HEK293 (cell line): ENCODE results near the gene SLK.

Experiments
- KLF16 ChIP-seq: fragments of 450-650 bp; formaldehyde crosslinking; IDR thresholded peaks from 2 replicates; pipeline ENCODE4 v1.5.1; 2017; ENCODE audit warnings: missing biosample characterization, missing genetic modification characterization
- KLF8 ChIP-seq: fragments of 450-650 bp; formaldehyde crosslinking; IDR thresholded peaks from 2 replicates; pipeline ENCODE4 v1.5.1; 2016; ENCODE audit warnings: missing biosample characterization, missing genetic modification characterization
- RBAK ChIP-seq: fragments of 450-650 bp; formaldehyde crosslinking; IDR thresholded peaks from 2 replicates; pipeline ENCODE4 v1.5.1; 2016; ENCODE audit warnings: missing biosample characterization, missing genetic modification characterization
- ZFP37 ChIP-seq: fragments of 450-650 bp; formaldehyde crosslinking; IDR thresholded peaks from 2 replicates; pipeline ENCODE4 v1.5.1; 2016; ENCODE audit warnings: missing biosample characterization, missing genetic modification characterization
- ZIC2 ChIP-seq: fragments of 450-650 bp; formaldehyde crosslinking; IDR thresholded peaks from 2 replicates; pipeline ENCODE4 v1.5.1; 2016; ENCODE audit warnings: missing biosample characterization, missing genetic modification characterization
- ZNF221 ChIP-seq: fragments of 450-650 bp; formaldehyde crosslinking; IDR thresholded peaks from 2 replicates; pipeline ENCODE4 v1.5.1; 2017; ENCODE audit warnings: missing biosample characterization, missing genetic modification characterization, borderline replicate concordance
- ZNF248 ChIP-seq: fragments of 450-650 bp; formaldehyde crosslinking; IDR thresholded peaks from 2 replicates; pipeline ENCODE4 v1.5.1; 2017; ENCODE audit warnings: missing biosample characterization, missing genetic modification characterization
- ZNF404 ChIP-seq: fragments of 450-650 bp; formaldehyde crosslinking; IDR thresholded peaks from 2 replicates; pipeline ENCODE4 v1.5.1; 2017; ENCODE audit warnings: missing biosample characterization, missing genetic modification characterization
- ZNF571 ChIP-seq: fragments of 450-650 bp; formaldehyde crosslinking; IDR thresholded peaks from 2 replicates; pipeline ENCODE4 v1.5.0; 2017; ENCODE audit warnings: missing biosample characterization, missing genetic modification characterization
- ZNF596 ChIP-seq: fragments of 450-650 bp; IDR thresholded peaks from 2 replicates; pipeline ENCODE4 v1.5.0; 2018; ENCODE audit warnings: missing biosample characterization, mild to moderate bottlenecking, missing genetic modification characterization, moderate library complexity
- ZNF629 ChIP-seq: fragments of 450-650 bp; formaldehyde crosslinking; IDR thresholded peaks from 2 replicates; pipeline ENCODE4 v1.5.1; 2017; ENCODE audit warnings: missing biosample characterization, missing genetic modification characterization
- ZNF658 ChIP-seq: fragments of 450-650 bp; formaldehyde crosslinking; IDR thresholded peaks from 2 replicates; pipeline ENCODE4; 2016; ENCODE audit warnings: missing biosample characterization, missing genetic modification characterization
- ZSCAN23 ChIP-seq: fragments of 450-650 bp; formaldehyde crosslinking; IDR thresholded peaks from 2 replicates; pipeline ENCODE4 v1.5.1; 2016; ENCODE audit warnings: missing biosample characterization, missing genetic modification characterization
- TF ChIP-seq, protein P1 (sequence below): fragments of 450-650 bp; formaldehyde crosslinking; IDR thresholded peaks from 2 replicates; pipeline ENCODE4 v1.5.0; 2017; ENCODE audit warnings: missing biosample characterization, missing genetic modification characterization, borderline replicate concordance
- TF ChIP-seq, protein P2 (sequence below): fragments of 450-650 bp; formaldehyde crosslinking; IDR thresholded peaks from 2 replicates; pipeline ENCODE4 v1.5.1; 2016; ENCODE audit warnings: missing biosample characterization, missing genetic modification characterization, borderline replicate concordance
- TF ChIP-seq, protein P3 (sequence below): fragments of 450-650 bp; formaldehyde crosslinking; IDR thresholded peaks from 2 replicates; pipeline ENCODE4 v1.5.1; 2016; ENCODE audit warnings: missing biosample characterization, missing genetic modification characterization
- TF ChIP-seq, protein P4 (sequence below): IDR thresholded peaks from 2 replicates; pipeline ENCODE4 v1.6.1; 2011; ENCODE audit warnings: mild to moderate bottlenecking, low read depth, low read length, borderline replicate concordance
- TF ChIP-seq, protein P5 (sequence below): fragments of 450-650 bp; formaldehyde crosslinking; IDR thresholded peaks from 2 replicates; pipeline ENCODE4 v1.5.1; 2016; ENCODE audit warnings: missing biosample characterization, missing genetic modification characterization
- TF ChIP-seq, protein P6 (sequence below): fragments of 450-650 bp; formaldehyde crosslinking; IDR thresholded peaks from 2 replicates; pipeline ENCODE4 v1.5.1; 2016; ENCODE audit warnings: missing biosample characterization, missing genetic modification characterization
- TF ChIP-seq, protein P7 (sequence below): fragments of 450-650 bp; formaldehyde crosslinking; optimal IDR thresholded peaks from 2 replicates; pipeline ENCODE3; 2016; ENCODE audit warnings: missing biosample characterization, mild to moderate bottlenecking, missing genetic modification characterization
- TF ChIP-seq, protein P8 (sequence below): fragments of 450-650 bp; formaldehyde crosslinking; IDR thresholded peaks from 2 replicates; pipeline ENCODE4 v1.5.1; 2016; ENCODE audit warnings: missing biosample characterization, missing genetic modification characterization

SLK gene

DNA sequence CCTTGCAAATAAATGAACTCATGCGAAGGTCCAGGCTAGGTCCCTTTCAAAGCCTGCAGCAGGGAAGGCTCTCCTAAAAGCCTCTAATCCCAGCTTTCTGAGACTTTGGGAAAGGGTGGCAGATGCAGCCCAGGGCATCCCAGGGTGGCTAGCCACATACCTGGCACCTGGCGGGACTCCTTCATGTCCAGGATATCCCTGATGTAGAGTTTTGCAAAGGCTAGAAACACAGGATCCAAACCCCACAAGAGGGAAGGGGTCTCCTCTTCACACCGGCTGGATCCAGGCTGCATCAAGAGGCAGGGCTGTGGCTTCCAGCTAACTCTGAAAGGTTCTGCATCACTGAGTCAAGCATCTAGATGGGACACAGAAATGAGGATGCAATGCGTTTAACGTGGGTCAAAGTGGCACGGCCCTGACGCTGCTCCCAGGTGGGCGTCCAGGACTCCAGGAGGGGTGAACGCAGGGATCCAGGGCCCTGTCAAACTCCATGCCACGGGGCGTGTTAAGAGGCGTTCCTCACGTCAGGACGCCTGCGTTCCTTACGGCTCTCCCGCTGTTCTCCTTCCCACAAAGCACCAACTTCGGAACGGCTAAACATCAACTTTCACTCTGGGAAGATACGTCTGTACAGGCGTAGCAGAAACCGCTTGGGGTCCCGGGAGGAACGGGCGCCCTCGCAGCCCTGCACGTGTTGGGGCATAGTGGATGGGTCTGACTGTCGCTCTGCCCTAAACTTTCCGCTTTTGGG is 49.5 kb upstream of the SLK start (continued):
- TF ChIP-seq, protein P1, sequence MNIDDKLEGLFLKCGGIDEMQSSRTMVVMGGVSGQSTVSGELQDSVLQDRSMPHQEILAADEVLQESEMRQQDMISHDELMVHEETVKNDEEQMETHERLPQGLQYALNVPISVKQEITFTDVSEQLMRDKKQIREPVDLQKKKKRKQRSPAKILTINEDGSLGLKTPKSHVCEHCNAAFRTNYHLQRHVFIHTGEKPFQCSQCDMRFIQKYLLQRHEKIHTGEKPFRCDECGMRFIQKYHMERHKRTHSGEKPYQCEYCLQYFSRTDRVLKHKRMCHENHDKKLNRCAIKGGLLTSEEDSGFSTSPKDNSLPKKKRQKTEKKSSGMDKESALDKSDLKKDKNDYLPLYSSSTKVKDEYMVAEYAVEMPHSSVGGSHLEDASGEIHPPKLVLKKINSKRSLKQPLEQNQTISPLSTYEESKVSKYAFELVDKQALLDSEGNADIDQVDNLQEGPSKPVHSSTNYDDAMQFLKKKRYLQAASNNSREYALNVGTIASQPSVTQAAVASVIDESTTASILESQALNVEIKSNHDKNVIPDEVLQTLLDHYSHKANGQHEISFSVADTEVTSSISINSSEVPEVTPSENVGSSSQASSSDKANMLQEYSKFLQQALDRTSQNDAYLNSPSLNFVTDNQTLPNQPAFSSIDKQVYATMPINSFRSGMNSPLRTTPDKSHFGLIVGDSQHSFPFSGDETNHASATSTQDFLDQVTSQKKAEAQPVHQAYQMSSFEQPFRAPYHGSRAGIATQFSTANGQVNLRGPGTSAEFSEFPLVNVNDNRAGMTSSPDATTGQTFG: no peak
- TF ChIP-seq ZNF221 (tag by site-specific recombination) (no peak), ZNF629 (peak; percentile 70), ZNF596 (no peak), ZFP37 (peak; percentile 84), RBAK (tag by site-specific recombination) (no peak), ZNF571 (no peak), ZNF658 (tag by site-specific recombination) (no peak), ZSCAN23 (tag by site-specific recombination) (0 out of 2 replicates have a peak, but pooled peaks have one; percentile 25), ZNF248 (tag by site-specific recombination) (no peak), ZIC2 (tag by site-specific recombination) (peak; percentile 93), ZNF404 (tag by site-specific recombination) (no peak), KLF8 (tag by site-specific recombination) (no peak), KLF16 (peak; percentile 77; the same call in 1 of the 2 replicates)
- TF ChIP-seq, protein P2, sequence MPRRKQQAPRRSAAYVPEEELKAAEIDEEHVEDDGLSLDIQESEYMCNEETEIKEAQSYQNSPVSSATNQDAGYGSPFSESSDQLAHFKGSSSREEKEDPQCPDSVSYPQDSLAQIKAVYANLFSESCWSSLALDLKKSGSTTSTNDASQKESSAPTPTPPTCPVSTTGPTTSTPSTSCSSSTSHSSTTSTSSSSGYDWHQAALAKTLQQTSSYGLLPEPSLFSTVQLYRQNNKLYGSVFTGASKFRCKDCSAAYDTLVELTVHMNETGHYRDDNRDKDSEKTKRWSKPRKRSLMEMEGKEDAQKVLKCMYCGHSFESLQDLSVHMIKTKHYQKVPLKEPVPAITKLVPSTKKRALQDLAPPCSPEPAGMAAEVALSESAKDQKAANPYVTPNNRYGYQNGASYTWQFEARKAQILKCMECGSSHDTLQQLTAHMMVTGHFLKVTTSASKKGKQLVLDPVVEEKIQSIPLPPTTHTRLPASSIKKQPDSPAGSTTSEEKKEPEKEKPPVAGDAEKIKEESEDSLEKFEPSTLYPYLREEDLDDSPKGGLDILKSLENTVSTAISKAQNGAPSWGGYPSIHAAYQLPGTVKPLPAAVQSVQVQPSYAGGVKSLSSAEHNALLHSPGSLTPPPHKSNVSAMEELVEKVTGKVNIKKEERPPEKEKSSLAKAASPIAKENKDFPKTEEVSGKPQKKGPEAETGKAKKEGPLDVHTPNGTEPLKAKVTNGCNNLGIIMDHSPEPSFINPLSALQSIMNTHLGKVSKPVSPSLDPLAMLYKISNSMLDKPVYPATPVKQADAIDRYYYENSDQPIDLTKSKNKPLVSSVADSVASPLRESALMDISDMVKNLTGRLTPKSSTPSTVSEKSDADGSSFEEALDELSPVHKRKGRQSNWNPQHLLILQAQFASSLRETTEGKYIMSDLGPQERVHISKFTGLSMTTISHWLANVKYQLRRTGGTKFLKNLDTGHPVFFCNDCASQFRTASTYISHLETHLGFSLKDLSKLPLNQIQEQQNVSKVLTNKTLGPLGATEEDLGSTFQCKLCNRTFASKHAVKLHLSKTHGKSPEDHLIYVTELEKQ: no peak
- TF ChIP-seq, protein P3, sequence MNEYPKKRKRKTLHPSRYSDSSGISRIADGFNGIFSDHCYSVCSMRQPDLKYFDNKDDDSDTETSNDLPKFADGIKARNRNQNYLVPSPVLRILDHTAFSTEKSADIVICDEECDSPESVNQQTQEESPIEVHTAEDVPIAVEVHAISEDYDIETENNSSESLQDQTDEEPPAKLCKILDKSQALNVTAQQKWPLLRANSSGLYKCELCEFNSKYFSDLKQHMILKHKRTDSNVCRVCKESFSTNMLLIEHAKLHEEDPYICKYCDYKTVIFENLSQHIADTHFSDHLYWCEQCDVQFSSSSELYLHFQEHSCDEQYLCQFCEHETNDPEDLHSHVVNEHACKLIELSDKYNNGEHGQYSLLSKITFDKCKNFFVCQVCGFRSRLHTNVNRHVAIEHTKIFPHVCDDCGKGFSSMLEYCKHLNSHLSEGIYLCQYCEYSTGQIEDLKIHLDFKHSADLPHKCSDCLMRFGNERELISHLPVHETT (tag by site-specific recombination): 0 out of 2 replicates have a peak, but pooled peaks have one; percentile 51
- TF ChIP-seq, protein P4, sequence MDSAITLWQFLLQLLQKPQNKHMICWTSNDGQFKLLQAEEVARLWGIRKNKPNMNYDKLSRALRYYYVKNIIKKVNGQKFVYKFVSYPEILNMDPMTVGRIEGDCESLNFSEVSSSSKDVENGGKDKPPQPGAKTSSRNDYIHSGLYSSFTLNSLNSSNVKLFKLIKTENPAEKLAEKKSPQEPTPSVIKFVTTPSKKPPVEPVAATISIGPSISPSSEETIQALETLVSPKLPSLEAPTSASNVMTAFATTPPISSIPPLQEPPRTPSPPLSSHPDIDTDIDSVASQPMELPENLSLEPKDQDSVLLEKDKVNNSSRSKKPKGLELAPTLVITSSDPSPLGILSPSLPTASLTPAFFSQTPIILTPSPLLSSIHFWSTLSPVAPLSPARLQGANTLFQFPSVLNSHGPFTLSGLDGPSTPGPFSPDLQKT: no peak
- TF ChIP-seq, protein P5, sequence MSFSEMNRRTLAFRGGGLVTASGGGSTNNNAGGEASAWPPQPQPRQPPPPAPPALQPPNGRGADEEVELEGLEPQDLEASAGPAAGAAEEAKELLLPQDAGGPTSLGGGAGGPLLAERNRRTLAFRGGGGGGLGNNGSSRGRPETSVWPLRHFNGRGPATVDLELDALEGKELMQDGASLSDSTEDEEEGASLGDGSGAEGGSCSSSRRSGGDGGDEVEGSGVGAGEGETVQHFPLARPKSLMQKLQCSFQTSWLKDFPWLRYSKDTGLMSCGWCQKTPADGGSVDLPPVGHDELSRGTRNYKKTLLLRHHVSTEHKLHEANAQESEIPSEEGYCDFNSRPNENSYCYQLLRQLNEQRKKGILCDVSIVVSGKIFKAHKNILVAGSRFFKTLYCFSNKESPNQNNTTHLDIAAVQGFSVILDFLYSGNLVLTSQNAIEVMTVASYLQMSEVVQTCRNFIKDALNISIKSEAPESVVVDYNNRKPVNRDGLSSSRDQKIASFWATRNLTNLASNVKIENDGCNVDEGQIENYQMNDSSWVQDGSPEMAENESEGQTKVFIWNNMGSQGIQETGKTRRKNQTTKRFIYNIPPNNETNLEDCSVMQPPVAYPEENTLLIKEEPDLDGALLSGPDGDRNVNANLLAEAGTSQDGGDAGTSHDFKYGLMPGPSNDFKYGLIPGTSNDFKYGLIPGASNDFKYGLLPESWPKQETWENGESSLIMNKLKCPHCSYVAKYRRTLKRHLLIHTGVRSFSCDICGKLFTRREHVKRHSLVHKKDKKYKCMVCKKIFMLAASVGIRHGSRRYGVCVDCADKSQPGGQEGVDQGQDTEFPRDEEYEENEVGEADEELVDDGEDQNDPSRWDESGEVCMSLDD (tag by site-specific recombination): 0 out of 2 replicates have a peak, but pooled peaks have one; percentile 37
- TF ChIP-seq, protein P6, sequence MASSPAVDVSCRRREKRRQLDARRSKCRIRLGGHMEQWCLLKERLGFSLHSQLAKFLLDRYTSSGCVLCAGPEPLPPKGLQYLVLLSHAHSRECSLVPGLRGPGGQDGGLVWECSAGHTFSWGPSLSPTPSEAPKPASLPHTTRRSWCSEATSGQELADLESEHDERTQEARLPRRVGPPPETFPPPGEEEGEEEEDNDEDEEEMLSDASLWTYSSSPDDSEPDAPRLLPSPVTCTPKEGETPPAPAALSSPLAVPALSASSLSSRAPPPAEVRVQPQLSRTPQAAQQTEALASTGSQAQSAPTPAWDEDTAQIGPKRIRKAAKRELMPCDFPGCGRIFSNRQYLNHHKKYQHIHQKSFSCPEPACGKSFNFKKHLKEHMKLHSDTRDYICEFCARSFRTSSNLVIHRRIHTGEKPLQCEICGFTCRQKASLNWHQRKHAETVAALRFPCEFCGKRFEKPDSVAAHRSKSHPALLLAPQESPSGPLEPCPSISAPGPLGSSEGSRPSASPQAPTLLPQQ (tag by site-specific recombination): peak; percentile 95
- TF ChIP-seq, protein P7, sequence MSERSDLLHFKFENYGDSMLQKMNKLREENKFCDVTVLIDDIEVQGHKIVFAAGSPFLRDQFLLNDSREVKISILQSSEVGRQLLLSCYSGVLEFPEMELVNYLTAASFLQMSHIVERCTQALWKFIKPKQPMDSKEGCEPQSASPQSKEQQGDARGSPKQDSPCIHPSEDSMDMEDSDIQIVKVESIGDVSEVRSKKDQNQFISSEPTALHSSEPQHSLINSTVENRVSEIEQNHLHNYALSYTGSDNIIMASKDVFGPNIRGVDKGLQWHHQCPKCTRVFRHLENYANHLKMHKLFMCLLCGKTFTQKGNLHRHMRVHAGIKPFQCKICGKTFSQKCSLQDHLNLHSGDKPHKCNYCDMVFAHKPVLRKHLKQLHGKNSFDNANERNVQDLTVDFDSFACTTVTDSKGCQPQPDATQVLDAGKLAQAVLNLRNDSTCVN (tag by site-specific recombination): no peak
- TF ChIP-seq, protein P8, sequence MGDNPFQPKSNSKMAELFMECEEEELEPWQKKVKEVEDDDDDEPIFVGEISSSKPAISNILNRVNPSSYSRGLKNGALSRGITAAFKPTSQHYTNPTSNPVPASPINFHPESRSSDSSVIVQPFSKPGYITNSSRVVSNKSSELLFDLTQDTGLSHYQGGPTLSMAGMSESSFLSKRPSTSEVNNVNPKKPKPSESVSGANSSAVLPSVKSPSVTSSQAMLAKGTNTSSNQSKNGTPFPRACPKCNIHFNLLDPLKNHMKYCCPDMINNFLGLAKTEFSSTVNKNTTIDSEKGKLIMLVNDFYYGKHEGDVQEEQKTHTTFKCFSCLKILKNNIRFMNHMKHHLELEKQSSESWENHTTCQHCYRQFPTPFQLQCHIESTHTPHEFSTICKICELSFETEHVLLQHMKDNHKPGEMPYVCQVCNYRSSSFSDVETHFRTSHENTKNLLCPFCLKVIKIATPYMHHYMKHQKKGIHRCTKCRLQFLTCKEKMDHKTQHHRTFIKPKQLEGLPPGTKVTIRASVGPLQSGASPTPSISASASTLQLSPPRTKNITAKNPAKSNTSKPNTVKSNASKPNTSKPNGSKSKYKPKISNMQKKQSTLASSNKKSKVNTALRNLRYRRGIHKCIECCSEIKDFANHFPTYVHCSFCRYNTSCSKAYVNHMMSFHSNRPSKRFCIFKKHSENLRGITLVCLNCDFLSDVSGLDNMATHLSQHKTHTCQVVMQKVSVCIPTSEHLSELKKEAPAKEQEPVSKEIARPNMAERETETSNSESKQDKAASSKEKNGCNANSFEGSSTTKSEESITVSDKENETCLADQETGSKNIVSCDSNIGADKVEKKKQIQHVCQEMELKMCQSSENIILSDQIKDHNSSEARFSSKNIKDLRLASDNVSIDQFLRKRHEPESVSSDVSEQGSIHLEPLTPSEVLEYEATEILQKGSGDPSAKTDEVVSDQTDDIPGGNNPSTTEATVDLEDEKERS (tag by site-specific recombination): no peak
